GM12891 (cell line): ENCODE results near the gene BMP6.

ENCODE experiments used
- PAX5 ChIP-seq: IDR thresholded peaks from 2 replicates; pipeline ENCODE4 v1.6.1; 2011; ENCODE audit warnings: low read length, moderate library complexity, mild to moderate bottlenecking; ENCODE audit not compliant: insufficient read depth, severe bottlenecking
- POLR2A ChIP-seq: IDR thresholded peaks from 2 replicates; pipeline ENCODE4 v1.6.1; 2011; ENCODE audit warnings: low read depth, low read length, control low read depth
- POLR2AphosphoS5 ChIP-seq: IDR thresholded peaks from 2 replicates; pipeline ENCODE4 v1.6.1; 2011; ENCODE audit warnings: low read depth, low read length, control low read depth
- POU2F2 ChIP-seq: IDR thresholded peaks from 2 replicates; pipeline ENCODE4 v1.6.1; 2011; ENCODE audit warnings: low read depth, mild to moderate bottlenecking, control low read depth, low read length, moderate library complexity
- SPI1 ChIP-seq: IDR thresholded peaks from 2 replicates; pipeline ENCODE4 v1.6.1; 2011; ENCODE audit warnings: low read depth, low read length, control low read depth
- TAF1 ChIP-seq: IDR thresholded peaks from 2 replicates; pipeline ENCODE4 v1.6.1; 2011; ENCODE audit warnings: low read depth, low read length, control low read depth

GRCh38 chr6:7836371-7837026 lies 110.6 kb downstream of the BMP6 start:
- no peak for TF ChIP-seq POU2F2
- no peak for TF ChIP-seq POLR2AphosphoS5
- TF ChIP-seq POLR2A: no peak
- TF ChIP-seq TAF1: no peak
- no peak for TF ChIP-seq SPI1
- no peak for TF ChIP-seq PAX5
